ENCODE data around the gene TECR.
A peak's percentile ranks its signal among the peaks of the same experiment; 100 is the strongest.
"Not testable (repeated sequence)": the region's sequence is repeated elsewhere in the genome, so short reads cannot be mapped to it uniquely, and the experiment has no call there.

The TECR gene

DNA sequence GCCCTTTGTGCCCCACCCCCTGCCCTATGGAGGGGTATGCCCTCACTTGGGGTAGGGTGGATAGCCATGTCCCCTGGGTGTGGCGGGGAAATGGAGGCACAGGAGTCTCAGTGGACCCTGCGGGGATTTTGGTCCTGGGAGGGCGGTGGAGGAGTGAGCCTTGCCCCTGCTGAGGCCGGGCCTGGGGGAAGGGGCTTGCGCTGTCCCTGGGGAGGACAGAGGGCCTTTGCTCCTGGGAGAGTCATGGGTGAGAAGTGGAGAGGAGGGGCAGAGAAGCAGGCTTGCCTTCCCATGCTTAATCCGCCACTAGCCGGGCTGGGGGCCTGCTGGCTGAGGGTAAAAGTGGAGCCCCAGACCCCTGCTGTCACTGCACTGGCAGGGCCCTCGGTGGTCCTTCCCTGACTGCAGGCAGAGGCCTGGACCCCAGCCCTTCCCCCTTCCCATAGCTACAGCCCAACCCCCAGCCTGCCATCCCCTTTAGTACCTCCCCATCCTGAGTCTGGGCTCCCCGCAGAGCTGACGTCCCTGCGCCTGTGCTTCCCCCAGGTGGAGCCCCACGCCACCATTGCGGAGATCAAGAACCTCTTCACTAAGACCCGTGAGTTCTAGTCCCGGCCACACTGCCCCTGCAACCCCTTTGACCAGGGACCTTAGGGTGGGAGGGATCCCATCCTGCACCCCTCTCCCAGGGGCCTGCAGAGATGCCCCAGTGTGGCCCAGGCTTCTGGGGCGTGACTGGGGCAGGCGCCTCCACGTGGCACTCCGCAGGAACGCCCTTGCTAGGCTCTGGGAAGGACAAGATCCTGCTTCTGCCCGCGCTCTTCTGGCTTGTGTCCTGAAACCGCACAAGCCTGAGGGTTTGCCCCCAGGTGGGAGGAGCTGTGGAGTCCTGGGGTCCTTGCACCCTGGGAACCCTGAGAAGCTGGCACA is 33.5 kb downstream of the TECR start:
- no peak for DNase-seq

DNA sequence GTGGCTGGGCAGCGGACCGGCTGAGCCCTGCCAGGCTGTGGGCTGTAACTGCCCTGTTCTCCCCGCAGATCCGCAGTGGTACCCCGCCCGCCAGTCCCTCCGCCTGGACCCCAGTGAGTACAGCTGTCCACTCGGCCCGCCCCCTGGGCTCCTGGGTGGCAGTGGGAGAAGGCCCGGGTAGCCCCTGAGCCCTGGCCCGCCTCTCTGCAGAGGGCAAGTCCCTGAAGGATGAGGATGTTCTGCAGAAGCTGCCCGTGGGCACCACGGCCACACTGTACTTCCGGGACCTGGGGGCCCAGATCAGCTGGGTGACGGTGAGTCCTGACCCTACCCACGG is 34.2 kb downstream of the TECR start:
- DNase-seq: no peak

DNA sequence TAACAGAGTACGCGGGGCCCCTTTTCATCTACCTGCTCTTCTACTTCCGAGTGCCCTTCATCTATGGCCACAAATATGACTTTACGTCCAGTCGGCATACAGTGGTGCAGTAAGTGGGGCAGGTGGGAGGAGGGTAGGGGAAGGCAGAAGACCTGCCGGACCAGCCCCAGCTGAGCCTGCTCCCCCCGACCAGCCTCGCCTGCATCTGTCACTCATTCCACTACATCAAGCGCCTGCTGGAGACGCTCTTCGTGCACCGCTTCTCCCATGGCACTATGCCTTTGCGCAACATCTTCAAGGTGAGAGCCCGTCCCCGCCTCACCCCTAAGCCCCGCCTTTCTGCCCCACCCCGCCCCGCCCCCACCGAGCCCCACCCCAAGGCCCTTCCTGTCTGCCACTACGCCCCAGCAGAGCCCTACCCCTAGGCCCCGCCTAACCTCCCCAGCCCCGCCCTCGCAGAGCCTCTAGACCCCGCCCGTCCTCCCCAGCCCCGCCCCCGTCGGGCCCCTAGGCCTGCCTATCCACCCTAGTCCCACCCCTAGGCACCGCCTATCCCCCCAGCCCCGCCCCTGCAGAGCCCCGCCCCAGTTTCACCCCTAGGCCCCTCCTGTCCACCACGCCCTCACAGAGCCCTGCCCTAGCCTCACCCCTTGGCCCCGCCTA is 34.7 kb downstream of the TECR start:
- no peak for DNase-seq

DNA sequence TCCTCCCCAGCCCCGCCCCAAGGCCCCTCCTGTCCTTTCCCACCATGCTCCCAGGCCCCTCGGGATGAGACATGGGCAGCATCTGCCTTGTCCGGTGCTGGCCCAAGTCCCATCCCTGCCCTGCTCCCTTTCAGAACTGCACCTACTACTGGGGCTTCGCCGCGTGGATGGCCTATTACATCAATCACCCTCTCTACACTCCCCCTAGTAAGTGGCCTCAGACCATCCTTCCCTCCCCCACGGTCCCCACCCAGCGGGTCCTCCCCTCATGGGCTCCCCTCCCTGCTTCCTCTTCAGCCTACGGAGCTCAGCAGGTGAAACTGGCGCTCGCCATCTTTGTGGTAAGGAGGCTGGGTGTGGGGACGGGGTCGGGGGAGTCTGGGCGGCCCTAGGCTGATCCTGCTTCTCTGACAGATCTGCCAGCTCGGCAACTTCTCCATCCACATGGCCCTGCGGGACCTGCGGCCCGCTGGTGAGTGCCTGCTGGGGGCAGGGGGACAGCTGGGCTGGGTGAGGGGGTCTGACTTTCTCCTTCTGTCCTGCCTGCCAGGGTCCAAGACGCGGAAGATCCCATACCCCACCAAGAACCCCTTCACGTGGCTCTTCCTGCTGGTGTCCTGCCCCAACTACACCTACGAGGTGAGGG is 35.4 kb downstream of the TECR start:
- DNase-seq: not testable (repeated sequence)

DNA sequence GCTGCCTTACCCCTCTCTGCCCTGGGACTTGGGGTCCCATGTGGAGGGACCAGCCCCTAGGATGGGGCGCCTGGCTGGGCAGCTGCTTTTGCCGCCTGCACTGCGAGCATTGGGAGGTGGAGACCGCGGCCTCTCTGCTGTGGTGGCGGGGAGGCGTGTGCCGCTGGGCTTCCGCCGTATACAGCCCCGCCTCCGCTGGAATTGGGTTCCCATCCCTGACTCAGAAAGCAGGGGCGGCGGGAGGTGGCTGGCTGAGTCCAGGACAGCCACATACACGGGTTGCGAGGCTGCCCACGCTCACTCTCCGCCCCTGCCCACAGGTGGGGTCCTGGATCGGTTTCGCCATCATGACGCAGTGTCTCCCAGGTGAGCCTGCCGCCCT is 35.9 kb downstream of the TECR start:
- no peak for DNase-seq

DNA sequence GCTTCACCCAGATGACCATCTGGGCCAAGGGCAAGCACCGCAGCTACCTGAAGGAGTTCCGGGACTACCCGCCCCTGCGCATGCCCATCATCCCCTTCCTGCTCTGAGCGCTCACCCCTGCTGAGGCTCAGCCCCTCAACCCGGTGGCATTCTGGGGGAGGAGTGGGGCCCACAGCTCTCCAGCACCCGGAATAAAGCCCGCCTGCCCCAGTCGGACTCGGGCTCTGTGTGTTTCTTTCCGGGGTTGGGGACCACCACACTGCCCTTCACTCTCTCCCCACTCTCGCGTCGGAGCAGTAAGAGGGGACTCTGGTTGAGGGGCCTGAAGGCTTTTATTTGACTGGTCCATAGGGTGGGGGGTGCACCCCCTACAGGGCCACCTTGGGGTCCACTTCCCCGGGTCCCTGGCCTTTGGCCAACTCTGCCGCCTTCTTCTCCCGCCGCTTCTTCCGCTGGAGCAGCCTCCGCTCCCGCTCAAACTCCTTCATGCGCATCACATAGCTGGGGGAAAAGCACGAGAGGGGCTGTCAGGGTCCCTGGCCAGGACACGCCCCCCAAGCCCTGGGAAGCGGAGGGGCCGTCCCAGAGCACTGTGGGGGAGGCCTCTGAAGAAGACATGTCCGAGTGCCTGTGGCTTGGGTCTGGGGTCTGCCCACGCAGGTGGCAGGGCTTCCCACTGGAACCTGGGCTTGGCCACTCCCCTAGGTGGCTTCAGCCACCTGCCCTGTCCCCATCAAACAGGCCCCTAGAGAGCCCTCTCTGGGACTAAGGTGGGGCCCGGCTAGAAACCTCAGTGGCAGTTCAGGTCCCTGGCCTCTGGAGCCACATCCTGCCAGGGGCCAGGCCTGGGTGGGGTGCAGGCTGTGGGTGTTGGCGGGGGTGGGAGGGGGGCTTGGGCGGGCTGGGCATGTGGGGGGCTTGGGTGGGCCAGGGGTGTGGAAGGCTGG is 36.6 kb downstream of the TECR start:
- no peak for DNase-seq

DNA sequence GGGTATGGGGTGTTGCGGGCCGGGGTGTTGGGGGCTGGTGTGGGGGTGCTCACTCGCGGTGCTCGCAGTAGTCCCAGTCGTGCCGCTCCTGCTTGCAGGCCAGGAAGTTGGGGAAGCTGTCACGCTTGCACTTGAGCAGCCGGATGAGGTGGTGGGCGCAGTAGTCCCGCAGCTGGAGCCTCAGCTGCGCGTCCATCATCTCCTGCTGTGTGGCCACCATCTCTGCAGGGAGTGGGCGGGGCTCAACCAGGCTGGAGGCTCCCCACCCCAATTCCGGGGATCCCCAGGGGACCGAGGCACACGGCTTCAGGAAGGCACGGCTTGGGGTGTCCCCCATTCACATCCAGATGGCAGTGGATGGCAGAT is 37.3 kb downstream of the TECR start:
- DNase-seq: no peak

DNA sequence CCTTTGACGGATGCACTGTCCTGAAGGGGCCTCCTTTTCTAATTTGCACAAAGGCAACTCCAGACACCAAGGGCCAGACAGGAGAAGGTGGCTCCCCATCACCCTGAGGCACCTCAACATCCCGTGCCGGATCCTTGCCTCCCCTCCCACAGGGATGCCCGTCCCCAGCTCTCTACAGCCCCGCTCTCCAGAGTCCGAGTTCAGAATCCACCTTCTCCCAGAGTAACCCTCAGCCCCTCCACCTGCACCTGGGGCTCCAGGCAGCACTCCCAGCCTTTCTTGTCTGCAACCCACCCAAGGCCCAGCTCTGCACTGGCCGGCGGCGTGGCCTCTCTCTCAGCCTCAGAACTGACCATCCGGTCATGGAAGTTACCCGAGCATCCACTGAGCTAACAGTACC is 37.7 kb downstream of the TECR start:
- DNase-seq: no peak

DNA sequence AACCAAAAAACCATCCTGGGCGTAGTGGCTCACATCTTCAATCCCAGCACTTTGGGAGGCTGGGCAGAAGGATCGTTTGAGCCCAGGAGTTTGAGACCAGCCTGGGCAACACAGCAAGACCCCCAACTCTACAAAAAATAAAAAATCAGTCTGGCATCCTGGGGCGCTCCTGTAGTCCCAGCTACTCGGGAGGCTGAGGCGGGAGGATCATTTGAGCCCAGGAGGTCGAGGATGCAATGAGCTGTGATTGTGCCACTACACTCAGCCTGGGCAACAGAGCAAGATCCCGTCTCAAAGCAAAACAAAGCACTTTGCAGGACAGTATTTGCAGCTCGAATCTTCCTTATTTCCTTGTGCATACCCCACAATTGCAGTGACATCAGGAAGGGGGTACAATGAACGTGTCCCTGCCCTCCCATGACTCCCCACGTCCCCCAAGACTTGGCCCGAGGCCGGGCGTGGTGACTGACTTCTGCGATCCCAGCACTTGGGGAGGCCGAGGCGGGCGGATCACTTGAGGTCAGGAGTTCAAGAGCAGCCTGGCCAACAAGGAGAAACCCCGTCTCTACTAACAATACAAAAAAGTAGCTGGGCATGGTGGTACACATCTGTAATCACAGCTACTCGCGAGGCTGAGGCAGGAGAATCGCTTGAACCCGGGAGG is 41.6 kb downstream of the TECR start:
- no peak for DNase-seq

DNA sequence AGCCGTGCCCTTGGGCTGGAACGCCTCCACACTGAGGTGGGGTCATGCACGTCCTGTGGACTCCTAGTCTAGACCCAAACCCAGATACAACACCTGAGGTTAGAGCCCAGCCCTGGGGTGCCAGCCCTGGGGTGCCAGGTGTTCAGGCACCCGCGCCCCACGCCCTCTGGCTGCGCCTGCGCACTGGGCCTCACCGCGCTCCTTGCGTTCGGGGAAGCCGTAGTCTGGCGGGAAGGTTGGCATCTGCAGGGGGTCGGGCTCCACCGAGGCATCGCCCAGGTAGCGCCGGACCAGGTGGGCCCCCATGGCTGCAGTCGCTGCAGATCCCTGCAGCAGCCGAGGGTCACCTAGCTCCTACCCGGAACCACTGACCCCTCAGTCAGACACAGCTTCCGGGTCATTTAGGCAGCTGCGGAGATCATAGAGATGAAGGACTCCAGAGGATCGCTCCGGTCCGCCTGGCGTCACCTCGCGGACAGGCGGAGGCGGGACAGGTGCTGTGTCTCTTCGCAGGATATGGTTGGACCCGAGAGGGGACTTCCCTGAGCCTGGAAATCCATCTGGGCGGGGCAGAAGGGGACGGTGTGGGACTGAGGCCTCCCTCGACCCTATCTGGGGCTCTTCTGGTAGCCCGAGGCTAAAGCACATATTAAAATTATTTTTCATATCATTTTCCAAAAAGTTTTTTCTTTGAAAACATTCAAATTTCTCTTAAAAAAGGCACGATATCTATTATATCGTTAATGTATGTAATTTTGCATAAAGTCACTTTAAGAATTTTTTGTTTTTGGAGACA is 42.5 kb downstream of the TECR start, which contains the start of gene NDUFB7:
Gene NDUFB7 (minus strand): TSS at position 372 of the 796 bp plus-strand sequence. CDS start 66 bp downstream, at position 306.
- DNase-seq: peak; percentile 94

DNA sequence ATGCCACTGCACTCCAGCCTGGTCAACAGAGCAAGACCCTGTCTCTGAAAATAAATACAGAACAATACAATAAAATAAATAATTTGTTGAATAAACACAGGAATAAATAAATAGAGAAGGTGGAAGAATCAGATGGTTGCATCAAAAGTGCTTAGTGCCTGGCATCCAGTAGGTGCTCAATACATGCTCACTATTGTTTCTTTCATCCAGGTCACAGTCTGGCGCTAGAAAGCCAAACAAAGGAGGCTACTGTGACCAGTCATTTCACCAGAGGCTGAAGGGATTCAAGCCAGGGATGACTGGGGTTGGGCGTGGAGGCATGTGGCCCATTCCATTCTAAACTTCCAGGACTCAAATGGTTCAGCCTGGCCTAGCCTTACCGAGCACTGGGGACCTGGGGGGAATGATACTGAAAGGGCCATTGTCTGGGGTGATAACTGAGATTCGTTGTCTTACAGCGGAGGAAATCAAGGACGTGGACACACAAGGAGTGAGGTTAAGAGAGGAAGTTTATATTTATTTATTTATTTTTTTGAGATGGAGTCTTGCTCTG is 46.1 kb downstream of the TECR start:
- DNase-seq: no peak

DNA sequence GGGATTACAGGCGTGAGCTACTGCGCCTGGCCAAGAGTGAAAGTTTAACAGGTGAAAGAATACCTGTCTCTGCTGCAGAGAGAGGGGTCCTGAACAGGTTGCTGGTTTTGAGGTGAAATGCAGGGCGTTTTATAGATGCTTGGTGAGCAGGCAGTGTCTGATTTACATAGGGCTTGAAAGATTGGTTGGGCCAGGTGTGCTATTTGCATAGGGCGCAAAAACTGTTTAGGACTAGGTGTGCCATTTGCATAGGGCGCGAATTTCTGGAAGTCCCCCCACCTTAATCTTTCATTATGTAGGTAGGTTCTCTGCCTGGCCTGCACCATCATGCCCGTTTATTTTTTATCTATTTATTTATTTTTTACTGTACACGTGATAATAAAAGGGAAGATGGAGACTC is 47.0 kb downstream of the TECR start:
- no peak for DNase-seq

DNA sequence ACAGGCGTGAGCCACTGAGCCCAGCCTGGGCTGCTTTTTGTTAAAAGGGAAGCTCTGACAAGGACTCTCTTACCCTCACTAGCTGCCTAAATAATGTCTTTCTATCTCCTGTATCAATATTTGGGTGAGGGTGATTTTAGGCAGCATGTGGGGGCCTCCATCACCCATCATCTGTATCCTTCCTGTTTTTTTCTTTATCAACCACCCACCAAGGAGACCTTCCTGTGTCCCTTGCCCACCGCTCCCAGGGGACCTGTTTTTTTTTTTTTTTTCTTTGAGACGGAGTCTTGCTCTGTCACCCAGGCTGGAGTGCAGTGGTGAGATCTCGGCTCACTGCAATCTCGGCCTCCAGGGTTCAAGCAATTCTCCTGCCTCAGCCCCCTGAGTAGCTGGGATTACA is 47.9 kb downstream of the TECR start:
- DNase-seq: no peak

DNA sequence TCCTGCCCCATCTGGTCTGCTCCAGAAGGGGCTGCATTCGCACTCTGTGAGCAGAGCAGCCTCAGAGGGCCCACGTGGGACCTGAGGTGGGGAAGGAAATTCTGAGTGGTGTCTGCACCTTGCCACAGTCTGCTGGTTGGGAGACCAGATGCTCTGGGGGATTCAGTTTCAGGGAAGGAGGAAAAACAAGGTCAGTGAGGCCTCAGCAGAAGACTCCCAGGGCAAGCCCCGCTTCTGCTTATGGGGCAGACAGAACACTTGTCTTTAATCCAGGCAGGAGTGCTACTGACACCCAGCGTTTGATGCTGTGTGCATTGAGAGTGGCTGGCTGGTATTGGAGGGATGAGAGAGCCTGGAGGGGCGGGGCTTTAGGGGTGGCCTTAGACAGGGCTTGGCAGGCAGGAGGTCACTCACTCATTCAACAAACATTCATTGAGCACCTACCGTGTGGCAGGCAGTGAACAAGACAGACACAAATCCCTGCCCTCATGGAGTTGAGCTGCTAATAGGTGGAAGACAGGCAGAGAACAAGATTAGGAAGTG is 48.6 kb downstream of the TECR start:
- DNase-seq: no peak

DNA sequence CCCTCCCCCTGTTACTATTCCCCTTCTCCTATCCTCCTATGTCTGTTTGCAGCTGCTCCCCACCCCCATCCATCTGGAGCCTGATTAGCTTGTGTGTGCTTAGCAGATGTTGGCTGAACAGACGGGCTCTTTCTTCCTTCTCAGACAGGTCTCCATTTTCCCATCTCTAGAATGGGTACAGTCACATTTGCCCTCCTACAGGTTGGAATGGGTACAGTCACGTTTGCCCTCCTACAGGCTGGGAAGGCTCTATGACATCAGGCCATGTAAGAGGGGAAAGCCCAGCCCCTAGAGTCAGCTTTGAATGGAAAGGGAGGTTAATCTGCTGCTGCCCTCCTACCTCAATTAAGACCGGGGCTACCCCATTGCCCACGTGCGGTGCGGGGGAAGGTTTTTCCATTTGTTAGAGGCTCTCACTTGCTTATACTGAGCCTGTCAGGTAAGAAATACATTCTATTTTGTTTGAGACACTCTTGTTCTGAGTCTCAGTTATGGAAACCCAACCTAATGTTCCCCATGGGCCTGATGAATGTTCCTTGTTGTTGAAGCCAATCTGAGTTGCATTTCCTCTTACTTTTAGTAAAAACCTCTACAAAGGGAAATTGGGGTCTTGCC is 51.3 kb downstream of the TECR start:
- DNase-seq: no peak

DNA sequence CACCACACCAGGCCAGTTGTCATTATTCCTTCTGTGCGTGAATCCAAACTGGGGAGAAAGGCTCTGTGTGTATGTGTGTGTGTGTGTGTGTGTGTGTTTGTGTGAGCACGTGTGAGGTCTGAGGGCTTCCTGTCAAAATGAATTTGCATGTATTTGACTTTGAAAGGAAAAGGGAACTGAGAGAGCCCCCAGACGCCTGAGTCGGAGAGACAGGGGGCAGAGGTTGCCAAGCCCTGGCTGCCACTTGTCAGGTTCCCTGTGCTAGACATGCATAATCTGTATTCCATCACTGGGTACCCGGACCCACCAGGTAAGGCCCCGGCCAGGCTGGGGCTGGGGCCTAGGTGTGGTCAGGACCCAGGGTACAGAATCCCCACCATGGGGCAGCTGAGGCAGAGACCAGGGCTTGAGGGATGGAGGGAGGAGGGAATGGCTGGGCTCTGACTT is 53.5 kb downstream of the TECR start, which contains the start of gene CLEC17A:
Gene CLEC17A (plus strand): TSS at position 191 of the 447 bp plus-strand sequence. CDS start 77 bp downstream, at position 268.
- DNase-seq: no peak

DNA sequence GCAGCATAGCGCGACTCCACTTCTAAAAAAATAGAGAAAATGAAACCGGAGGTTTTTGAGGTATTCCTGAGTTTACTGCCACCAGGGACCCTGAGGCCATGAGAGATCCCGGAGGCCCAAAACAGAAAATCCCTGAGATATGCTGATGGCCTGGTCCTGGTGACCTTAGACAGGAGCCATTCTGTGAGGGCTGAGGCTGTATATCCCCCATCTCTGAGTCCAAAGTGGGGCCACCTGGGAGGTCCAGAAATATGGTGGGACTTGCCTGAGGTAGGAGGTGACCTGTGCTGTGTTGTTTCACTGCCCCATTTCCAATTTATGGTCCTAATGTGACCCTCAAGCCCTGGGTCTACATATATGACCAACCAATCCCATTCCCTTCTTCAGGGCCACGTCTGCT is 55.0 kb downstream of the TECR start:
- not testable (repeated sequence) for DNase-seq

DNA sequence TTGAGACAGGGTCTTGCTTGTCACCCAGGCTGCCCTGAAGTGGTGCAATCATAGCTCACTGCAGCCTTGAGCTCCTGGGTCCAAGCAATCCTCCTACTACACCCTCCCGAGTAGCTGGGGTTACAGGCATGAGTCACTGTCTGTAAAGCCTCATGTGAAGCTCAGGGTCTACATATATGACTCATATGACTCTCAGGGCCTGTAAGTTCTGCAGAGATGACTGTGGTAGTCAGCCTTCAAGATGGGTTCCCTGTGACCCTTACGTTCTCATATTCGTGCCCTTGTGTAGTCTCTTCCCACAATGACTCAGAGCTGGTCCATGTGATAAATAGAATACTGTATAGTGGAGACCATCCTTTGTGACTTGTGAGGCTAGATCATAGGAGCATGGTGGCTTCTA is 55.8 kb downstream of the TECR start:
- DNase-seq: not testable (repeated sequence)

DNA sequence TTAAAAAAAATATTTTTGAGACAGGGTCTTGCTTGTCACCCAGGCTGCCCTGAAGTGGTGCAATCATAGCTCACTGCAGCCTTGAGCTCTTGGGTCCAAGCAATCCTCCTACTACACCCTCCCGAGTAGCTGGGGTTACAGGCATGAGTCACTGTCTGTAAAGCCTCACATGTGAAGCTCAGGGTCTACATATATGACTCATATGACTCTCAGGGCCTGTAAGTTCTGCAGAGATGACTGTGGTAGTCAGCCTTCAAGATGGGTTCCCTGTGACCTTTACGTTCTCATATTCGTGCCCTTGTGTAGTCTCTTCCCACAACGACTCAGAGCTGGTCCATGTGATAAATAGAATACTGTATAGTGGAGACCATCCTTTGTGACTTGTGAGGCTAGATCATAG is 60.0 kb downstream of the TECR start:
- DNase-seq: not testable (repeated sequence)

DNA sequence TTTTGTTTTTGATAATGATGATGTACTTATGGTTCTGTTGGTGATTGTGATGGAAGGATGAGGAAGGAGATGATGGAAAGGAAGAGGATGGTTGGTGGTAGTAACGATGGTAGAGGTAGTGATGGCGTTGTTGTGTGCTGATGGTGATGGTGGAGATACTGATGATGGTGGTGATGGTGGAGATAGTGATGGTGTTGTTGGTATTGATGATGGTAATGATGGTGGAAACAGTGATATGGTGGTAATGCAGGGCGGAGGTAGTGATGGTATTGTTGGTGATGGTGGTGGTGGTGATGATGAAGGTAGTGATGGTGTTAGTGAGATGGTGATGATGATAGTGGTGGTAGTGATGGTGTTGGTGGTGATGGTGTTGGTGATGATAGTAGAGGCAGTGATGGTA is 66.2 kb downstream of the TECR start:
- no peak for DNase-seq
